Measurements from ENCODE around the gene IRS2.
"Not testable (repeated sequence)": the region's sequence is repeated elsewhere in the genome, so short reads cannot be mapped to it uniquely, and the experiment has no call there.

Gene IRS2

DNA sequence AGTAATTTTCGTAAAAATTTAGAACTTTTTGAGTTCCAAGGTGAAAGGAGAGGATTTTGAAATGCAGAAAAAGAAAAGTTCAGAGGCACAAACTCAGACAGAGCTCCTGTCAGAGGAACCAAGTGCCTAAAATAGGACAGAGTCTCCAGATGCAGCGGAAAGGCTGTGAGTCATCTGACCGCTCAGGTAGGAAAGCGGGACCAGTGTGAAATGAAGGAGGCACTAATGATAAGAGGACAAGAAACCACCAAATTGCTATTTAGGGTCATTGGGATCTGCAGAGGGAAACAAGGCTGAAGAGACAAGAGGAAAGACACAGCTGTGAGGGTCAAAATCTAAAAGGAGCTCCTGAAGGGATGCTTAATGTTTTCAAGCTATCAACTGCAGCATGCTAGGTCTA, 34.9 kb downstream of the IRS2 start:
- no peak for DNase-seq (ENCODE audit: low read depth)

DNA sequence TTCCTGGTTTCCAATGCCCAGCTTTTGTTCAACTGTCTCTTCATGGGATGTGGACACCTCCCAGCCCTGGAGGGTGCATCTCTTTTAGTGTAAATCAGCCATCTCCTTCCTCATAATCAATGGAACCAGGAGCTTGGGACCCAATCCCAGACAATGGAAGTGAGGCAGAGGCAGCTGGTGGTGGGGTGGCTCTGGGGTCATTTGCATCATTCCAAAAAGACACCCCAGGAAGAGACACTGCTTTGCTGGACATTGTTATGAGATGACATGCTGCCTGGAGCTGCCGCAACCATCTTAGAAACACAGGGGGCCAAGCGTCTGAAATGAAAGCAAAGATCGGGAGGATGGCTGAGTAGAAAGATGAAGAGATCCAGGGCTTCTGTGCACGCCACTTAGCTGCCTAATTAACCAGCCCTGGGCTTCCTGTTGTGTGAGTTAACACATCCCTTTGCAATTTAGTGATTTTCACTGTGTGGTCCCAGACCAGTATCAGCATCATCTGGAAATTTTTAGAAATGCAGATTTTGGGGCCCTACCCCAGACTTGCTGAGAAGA, 36.1 kb downstream of the IRS2 start:
- no peak for DNase-seq (ENCODE audit: low read depth)

GRCh38 chr13:109749365-109749764, 37.0 kb downstream of the IRS2 start:
- DNase-seq (ENCODE audit: low read depth): no peak

GRCh38 chr13:109748677-109749076, 37.7 kb downstream of the IRS2 start:
- DNase-seq (ENCODE audit: low read depth): no peak

- no peak for DNase-seq (ENCODE audit: low read depth)
Measured at GRCh38 chr13:109747524-109747923, 38.9 kb downstream of the IRS2 start.

DNA sequence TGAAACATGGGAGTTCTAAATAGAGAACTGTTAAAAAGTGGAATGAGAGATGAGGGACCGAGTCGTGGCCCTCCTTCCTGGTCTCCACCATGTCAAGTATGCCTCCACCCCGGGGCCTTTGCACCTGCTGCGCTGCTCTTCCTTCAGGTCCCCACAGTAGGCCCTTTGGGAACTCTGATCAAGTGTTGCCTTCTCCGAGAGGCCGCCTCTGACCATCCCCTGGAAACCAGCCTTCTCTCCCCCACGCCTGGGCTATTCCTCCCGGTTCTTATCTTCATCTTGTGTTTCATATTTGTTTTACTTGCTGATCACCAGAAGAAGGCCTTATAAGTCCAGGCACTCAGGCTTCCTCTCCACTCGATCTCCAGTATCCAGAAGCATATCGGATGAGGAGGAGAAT, 40.0 kb downstream of the IRS2 start:
- DNase-seq (ENCODE audit: low read depth): no peak

DNA sequence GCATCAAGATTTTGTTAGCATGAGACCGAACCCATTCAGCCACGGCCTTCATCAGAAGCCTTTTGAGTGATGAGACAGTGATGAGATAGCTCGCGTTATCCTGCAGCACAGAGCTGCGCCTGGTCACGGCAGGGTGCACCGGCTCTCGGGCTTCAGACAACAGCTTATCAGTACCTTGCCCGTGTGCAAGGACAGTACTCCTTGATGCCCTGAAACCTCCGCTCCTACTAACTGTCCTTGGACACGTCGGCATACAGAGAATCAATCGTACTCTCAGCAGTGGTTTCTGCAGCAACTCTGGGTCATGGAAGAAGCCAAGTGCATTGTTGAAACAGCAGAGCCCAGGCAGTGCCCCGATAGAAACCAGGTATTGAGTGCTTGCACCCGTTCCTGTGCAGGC, 40.7 kb downstream of the IRS2 start:
- no peak for DNase-seq (ENCODE audit: low read depth)

GRCh38 chr13:109745060-109745459, 41.3 kb downstream of the IRS2 start:
- no peak for DNase-seq (ENCODE audit: low read depth)

- no peak for DNase-seq (ENCODE audit: low read depth)
Measured at GRCh38 chr13:109744512-109745051, 41.8 kb downstream of the IRS2 start.

- no peak for DNase-seq (ENCODE audit: low read depth)
Measured at GRCh38 chr13:109743706-109744453, 42.5 kb downstream of the IRS2 start.

DNA sequence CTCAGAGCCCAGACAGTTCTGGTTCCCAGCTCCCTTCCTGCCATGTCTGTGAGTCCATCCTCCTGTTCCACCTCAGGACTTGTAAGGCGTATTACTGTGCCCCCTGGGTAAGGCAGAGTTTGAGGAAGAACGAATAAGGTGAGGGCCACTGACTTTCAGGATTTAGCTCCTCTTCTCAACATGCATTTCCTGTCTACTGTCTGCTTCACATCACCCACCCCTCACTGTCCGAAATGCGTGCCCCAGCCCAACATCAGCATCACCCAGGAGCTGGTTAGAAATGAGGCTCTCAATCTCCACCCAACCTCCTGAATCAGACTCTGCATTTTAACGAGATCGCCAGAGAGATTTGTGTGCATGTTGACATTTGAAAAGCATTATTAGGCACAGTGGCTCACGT, 44.4 kb downstream of the IRS2 start:
- DNase-seq (ENCODE audit: low read depth): no peak

- no peak for DNase-seq (ENCODE audit: low read depth)
Measured at GRCh38 chr13:109740721-109741120, 45.7 kb downstream of the IRS2 start.

GRCh38 chr13:109740121-109740520, 46.3 kb downstream of the IRS2 start:
- DNase-seq (ENCODE audit: low read depth): no peak

GRCh38 chr13:109738298-109738746, 48.1 kb downstream of the IRS2 start:
- DNase-seq (ENCODE audit: low read depth): no peak

DNA sequence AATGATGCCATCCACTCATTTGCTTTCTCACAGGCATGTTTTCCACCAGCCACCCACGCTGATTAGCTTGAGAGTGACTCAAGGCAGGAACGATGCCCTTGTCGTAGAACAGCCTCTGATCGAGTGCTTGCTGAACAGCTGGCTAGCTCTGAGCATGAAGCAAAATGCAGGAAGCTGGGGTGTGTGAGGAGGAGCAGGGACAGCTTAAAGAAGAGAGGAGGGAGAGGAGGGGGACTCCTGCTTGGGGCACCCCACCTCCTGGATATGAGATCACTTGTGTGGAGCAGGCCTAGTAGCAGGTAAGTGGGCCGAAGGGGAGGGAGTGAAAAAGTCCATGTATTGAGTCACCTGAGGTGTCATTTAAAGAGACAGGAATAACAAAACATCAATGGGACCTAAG, 48.8 kb downstream of the IRS2 start:
- peak; percentile 14 for DNase-seq (ENCODE audit: low read depth)

- DNase-seq (ENCODE audit: low read depth): no peak
Measured at GRCh38 chr13:109737046-109737573, 49.3 kb downstream of the IRS2 start.

GRCh38 chr13:109735436-109735966, 50.9 kb downstream of the IRS2 start:
- DNase-seq (ENCODE audit: low read depth): no peak

- DNase-seq (ENCODE audit: low read depth): no peak
Measured at GRCh38 chr13:109734002-109734785, 52.2 kb downstream of the IRS2 start.

DNA sequence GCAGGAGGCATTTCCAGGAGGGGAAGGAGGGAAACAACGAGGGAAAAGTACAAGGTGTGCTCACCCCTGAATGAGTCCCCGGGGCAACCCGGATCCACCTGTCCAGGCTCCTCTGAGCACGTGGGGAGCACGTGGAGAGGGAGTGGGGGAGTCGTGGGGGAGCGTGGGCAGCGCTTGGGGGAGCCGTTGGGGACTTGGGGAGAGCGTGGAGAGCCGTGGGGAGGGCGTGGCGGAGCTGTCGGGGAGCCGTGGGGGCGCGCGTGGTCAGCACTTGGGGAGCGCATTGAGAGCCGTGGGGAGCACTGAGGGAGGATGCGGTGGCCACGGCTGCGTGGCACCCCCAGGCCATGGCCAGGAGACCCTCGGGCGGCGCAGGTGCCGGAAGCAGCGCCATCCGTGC, 52.8 kb downstream of the IRS2 start:
- no peak for DNase-seq (ENCODE audit: low read depth)

DNA sequence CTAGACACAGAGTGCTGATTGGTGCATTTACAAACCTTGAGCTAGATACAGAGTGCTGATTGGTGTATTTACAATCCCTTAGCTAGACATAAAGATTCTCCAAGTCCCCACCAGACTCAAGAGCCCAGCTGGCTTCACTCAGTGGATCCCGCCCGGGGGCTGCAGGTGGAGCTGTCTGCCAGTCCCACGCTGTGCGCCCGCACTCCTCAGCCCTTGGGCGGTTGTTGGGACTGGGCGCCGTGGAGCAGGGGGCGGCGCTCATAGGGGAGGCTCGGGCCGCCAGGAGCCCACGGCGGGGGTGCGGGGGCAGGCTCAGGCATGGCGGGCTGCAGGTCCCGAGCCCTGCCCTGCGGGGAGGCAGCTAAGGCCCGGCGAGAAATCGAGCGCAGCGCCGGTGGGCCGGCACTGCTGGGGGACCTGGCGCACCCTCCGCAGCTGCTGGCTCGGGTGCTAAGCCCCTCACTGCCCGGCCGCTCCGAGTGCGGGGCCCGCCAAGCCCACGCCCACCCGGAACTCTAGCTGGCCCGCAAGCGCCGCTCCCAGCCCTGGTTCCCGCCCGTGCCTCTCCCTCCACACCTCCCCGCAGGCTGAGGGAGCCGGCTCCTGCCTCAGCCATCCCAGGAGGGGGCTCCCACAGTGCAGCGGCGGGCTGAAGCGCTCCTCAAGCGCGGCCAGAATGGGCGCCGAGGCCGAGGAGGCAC, 53.8 kb downstream of the IRS2 start:
- not testable (repeated sequence) for DNase-seq (ENCODE audit: low read depth)

DNA sequence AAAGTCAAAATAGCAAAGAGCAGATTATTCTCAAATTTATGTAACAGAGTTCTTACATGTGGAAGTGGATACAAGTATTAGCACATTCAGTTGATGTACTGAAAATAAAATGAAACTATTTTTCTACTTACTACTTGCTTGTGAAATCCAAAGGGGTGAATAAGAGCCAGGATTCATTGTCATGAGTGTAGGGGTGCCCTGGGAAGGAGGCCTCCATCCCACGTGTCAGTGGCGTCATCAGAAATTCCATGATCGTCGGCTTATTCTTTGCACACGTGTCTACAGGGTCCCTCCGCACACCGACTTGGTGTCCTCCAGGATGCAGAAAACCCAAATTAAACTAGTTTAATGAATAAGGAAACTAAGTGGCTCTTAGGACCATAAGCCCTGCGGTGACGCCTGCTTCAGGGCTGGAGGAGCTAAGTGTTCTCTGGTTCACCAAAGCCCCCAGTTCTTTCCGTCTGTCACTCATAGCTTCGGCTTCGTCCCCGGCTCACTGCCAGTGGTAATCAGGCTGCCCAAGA, 55.5 kb downstream of the IRS2 start:
- no peak for DNase-seq (ENCODE audit: low read depth)
